Esophagus muscularis mucosa (tissue), 4 donors: ENCODE results near the gene BBIP1.

Source experiments
- EP300 ChIP-seq: sonication (generic); formaldehyde crosslinking; IDR thresholded peaks from one replicate; pipeline ENCODE4 v1.6.1; 2017; ENCODE audit warnings: antibody characterized with exemption
- POLR2A ChIP-seq: fragments of 450-650 bp; IDR thresholded peaks from one replicate; pipeline ENCODE4 v1.6.1; 2017; ENCODE audit warnings: antibody characterized with exemption, moderate library complexity, mild to moderate bottlenecking, low read depth
- POLR2AphosphoS5 ChIP-seq, 2 donors: sonication (generic); formaldehyde crosslinking; IDR thresholded peaks; one replicate each; pipeline ENCODE4 v1.6.1; 2017; ENCODE audit warnings: antibody characterized with exemption in 2 of 2
- TF ChIP-seq, protein P1 (sequence below), 3 experiments: fragments of 200-600 bp in 2 of 3; fragments of 450-650 bp in 1 of 3; sonication (generic) in 2 of 3; IDR thresholded peaks; one replicate each; pipeline ENCODE4 v1.5.1; 2017 to 2019; ENCODE audit warnings: antibody characterized with exemption in 3 of 3, mild to moderate bottlenecking in 2 of 3, moderate library complexity in 1 of 3

DNA sequence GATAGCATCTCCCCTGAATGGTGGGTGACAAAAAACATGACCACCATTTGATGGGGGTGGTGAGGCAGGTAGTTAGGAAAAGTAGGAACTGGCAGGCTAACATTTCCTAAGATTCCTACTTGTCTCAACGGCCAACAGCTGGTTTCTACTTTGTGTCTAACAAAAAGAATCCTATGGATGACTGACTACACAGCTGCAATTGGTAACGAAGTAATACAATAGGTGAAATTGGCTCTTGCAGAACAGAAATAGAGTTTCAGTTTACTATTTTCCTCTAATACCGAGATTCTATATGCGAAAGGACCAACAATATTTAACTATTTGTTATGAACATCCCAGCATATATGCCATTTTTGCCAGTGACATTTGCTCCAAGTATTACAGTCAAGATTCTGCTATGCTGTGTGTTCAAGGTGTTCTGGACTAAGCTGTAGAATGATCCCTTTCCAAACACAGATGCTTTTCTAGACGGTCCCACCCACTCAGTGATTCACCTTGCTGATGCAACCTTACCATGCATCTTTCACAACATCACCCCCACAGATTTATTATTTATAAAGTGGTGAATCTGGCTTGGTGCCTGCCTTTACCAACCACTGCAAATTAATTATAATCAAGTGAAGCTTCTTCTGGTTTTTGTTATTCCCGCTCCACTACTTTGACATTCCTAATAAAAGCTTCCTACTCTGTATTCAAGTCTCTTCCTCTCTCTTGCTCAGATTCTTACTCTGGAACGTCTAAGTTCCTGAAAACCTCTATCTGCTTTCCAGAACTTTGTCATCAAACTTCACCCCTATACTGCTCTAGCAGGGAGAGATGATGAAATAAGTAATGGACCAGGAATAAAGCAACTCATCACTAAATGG, 16.8 kb downstream of the BBIP1 start:
- TF ChIP-seq POLR2A (no peak), EP300 (no peak), POLR2AphosphoS5 (IDR thresholded peaks at IDR 0.05) (peak in 1 of 2 donors; percentile 75)
- TF ChIP-seq, protein P1, sequence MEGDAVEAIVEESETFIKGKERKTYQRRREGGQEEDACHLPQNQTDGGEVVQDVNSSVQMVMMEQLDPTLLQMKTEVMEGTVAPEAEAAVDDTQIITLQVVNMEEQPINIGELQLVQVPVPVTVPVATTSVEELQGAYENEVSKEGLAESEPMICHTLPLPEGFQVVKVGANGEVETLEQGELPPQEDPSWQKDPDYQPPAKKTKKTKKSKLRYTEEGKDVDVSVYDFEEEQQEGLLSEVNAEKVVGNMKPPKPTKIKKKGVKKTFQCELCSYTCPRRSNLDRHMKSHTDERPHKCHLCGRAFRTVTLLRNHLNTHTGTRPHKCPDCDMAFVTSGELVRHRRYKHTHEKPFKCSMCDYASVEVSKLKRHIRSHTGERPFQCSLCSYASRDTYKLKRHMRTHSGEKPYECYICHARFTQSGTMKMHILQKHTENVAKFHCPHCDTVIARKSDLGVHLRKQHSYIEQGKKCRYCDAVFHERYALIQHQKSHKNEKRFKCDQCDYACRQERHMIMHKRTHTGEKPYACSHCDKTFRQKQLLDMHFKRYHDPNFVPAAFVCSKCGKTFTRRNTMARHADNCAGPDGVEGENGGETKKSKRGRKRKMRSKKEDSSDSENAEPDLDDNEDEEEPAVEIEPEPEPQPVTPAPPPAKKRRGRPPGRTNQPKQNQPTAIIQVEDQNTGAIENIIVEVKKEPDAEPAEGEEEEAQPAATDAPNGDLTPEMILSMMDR (IDR thresholded peaks at IDR 0.05): no peak
